CD4-positive, alpha-beta T cell treated with Interleukin-12 subunit alpha and Interleukin-12 subunit beta, for 1 hour (primary cell): ENCODE results near the gene IDS.
"Not testable (repeated sequence)": the region's sequence is repeated elsewhere in the genome, so short reads cannot be mapped to it uniquely, and the experiment has no call there.

Experiments used
- DNase-seq: peaks from one replicate; pipeline ENCODE4 v3.0.0-alpha.2; 2020

The IDS gene

GRCh38 chrX:149526318-149527033, 21.4 kb upstream of the IDS start:
- DNase-seq, result not testable (repeated sequence)

GRCh38 chrX:149525903-149526302, 20.8 kb upstream of the IDS start:
- DNase-seq, result peak; percentile 73

GRCh38 chrX:149525389-149525788, 20.3 kb upstream of the IDS start:
- peak; percentile 85 for DNase-seq

- no peak for DNase-seq
Measured at GRCh38 chrX:149522916-149523315, 17.8 kb upstream of the IDS start.

GRCh38 chrX:149521438-149521837, 16.3 kb upstream of the IDS start:
- peak; percentile 59 for DNase-seq

- not testable (repeated sequence) for DNase-seq
Measured at GRCh38 chrX:149520636-149521277, 15.7 kb upstream of the IDS start.

- DNase-seq, result no peak
Measured at GRCh38 chrX:149518236-149518635, 13.1 kb upstream of the IDS start.

- DNase-seq, result no peak
Measured at GRCh38 chrX:149517308-149517707, 12.2 kb upstream of the IDS start.

- no peak for DNase-seq
Measured at GRCh38 chrX:149516604-149517003, 11.5 kb upstream of the IDS start.

GRCh38 chrX:149515954-149516602, 11.0 kb upstream of the IDS start:
- DNase-seq, result no peak

GRCh38 chrX:149513825-149514428, 8.8 kb upstream of the IDS start:
- DNase-seq, result no peak

GRCh38 chrX:149512225-149512885, 7.2 kb upstream of the IDS start:
- peak; percentile 74 for DNase-seq

GRCh38 chrX:149511081-149511480, 6.0 kb upstream of the IDS start:
- no peak for DNase-seq

- no peak for DNase-seq
Measured at GRCh38 chrX:149510386-149510785, 5.3 kb upstream of the IDS start.

GRCh38 chrX:149508467-149508866, 3.4 kb upstream of the IDS start:
- DNase-seq, result no peak

- no peak for DNase-seq
Measured at GRCh38 chrX:149506349-149506748, 1.2 kb upstream of the IDS start.

- no peak for DNase-seq
Measured at GRCh38 chrX:149505671-149506070, 565 bp upstream of the IDS start.

- DNase-seq, result peak; percentile 80
Measured at GRCh38 chrX:149504226-149504914, 736 bp downstream of the IDS start.

- peak; percentile 81 for DNase-seq
Measured at GRCh38 chrX:149503446-149503845, 1.7 kb downstream of the IDS start.

- DNase-seq, result peak; percentile 40
Measured at GRCh38 chrX:149502923-149503322, 2.2 kb downstream of the IDS start.

GRCh38 chrX:149499766-149500165, 5.3 kb downstream of the IDS start:
- DNase-seq, result no peak

- DNase-seq, result no peak
Measured at GRCh38 chrX:149498767-149499166, 6.3 kb downstream of the IDS start.

GRCh38 chrX:149497626-149498025, 7.5 kb downstream of the IDS start:
- DNase-seq, result no peak
